ENCODE results near the gene LANCL1. TPM values are rescaled to one million over a fixed set of nuclear protein-coding genes. Genes with fewer than 3 reads are reported as not detected.

Gene LANCL1
- total RNA-seq, 1 donor from 2014 or later: 32.6 TPM

DNA sequence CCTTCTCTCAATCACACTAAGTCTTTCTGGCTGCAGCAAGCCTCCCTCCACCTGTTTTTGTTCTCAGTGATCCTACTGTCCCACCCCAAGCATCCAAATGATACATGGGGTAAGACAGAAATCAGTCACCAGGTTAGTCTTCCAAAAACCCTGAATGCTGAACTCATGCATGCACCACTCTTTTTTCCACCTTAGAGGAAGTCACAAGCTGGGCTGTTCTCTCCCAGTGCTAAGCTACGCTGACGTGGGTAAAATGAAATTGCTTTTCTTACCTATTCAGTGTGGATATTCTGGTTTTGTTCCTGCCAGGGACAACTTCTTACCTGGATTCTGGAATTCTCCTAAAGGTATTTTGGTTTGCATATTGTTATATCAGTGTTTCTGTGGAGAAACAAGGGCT, 54.2 kb downstream of the LANCL1 start:
- DNase-seq: no peak
- intact Hi-C loops (cut with DNase I): no loop called here
- H3K36me3 ChIP-seq: no peaks in the 10 kb centered on the region
- H3K27ac ChIP-seq: no peak overlapping the region
- TF ChIP-seq, protein P1, sequence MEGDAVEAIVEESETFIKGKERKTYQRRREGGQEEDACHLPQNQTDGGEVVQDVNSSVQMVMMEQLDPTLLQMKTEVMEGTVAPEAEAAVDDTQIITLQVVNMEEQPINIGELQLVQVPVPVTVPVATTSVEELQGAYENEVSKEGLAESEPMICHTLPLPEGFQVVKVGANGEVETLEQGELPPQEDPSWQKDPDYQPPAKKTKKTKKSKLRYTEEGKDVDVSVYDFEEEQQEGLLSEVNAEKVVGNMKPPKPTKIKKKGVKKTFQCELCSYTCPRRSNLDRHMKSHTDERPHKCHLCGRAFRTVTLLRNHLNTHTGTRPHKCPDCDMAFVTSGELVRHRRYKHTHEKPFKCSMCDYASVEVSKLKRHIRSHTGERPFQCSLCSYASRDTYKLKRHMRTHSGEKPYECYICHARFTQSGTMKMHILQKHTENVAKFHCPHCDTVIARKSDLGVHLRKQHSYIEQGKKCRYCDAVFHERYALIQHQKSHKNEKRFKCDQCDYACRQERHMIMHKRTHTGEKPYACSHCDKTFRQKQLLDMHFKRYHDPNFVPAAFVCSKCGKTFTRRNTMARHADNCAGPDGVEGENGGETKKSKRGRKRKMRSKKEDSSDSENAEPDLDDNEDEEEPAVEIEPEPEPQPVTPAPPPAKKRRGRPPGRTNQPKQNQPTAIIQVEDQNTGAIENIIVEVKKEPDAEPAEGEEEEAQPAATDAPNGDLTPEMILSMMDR (IDR thresholded peaks at IDR 0.05): no peak
- H3K27me3 ChIP-seq (ENCODE audit: low read depth): no peaks in the 10 kb centered on the region
- H3K9me3 ChIP-seq: peaks cover 18% of the 10 kb centered on the region
- ATAC-seq: no peak
- H3K4me1 ChIP-seq: peaks cover 4% of the 10 kb centered on the region
- no peak overlapping the region for H3K4me3 ChIP-seq

DNA sequence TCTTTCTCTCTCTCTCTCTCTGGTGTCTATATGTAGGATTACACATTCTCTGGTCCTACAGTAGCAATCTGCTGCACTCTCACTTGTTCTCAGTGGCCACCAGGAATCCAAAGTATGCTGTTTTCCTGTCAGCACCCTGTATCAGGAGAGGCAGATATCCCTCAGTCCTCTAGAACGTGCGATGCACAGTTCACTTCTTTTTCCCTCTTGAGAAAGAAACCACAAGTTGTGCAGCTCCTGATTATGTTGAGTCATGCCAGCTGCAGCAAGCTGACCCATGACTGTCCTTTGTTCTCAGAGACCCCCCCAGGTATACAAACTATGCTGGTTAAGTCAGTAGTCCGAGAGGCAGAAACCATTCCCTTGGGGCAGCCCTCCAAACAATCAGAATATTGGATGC, 54.6 kb downstream of the LANCL1 start:
- Histone ChIP-seq H3K36me3 (no peaks in the 10 kb centered on the region), H3K9me3 (peaks cover 15% of the 10 kb centered on the region), H3K4me3 (no peak overlapping the region), H3K27me3 (ENCODE audit: low read depth) (no peaks in the 10 kb centered on the region), H3K27ac (no peak overlapping the region), H3K4me1 (peaks cover 4% of the 10 kb centered on the region)
- ATAC-seq (no peak), DNase-seq (no peak)
- TF ChIP-seq, protein P1 (IDR thresholded peaks at IDR 0.05): no peak
- intact Hi-C loops (cut with DNase I): no loop called here

DNA sequence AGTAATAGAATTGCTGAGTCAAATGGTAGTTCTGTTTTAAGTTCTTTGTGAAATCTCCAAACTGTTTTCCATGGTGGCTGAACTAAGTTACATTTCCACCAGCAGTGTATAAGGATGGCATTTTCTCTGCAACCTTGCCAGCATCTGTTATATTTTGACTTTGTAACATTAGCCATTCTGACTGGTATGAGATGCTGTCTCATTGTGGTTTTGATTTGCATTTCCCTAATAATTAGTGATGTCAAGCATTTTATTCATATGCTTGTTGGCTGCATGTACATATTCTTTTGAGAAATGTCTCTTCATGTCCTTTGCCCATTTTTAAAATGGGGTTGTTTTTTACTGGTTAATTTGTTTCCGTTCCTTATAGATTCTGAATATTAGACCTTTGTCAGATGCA, 63.9 kb downstream of the LANCL1 start:
- no peak for ATAC-seq
- Histone ChIP-seq H3K4me1 (no peaks in the 10 kb centered on the region), H3K27ac (no peak overlapping the region), H3K27me3 (ENCODE audit: low read depth) (no peaks in the 10 kb centered on the region), H3K9me3 (no peaks in the 10 kb centered on the region), H3K36me3 (no peaks in the 10 kb centered on the region), H3K4me3 (no peak overlapping the region)
- intact Hi-C loops (cut with DNase I): no loop called here
- DNase-seq: no peak
- TF ChIP-seq, protein P1 (IDR thresholded peaks at IDR 0.05): no peak

DNA sequence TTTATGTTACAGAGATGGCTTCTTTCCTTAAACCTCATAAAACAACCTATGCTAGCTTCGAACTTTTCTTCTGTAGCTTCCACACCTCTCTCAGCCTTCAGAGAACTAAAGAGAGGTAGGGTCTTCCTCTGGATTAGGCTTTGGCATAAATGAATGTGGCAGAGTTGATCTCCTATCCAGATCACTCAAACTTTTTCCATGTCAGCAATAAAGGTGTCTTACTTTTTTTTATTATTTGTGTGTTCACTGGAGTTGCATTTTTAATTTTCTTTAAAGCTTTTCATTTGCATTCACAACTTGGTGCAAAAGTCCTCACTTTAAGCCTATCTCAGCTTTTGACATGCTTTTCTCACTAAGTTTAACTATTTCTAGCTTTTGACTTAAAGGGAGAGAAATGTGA, 66.0 kb downstream of the LANCL1 start:
- Histone ChIP-seq H3K27me3 (ENCODE audit: low read depth) (no peaks in the 10 kb centered on the region), H3K36me3 (no peaks in the 10 kb centered on the region), H3K9me3 (no peaks in the 10 kb centered on the region), H3K4me1 (no peaks in the 10 kb centered on the region), H3K27ac (no peak overlapping the region), H3K4me3 (no peak overlapping the region)
- DNase-seq: no peak
- intact Hi-C loops (cut with DNase I): no loop called here
- no peak for ATAC-seq
- TF ChIP-seq, protein P1 (IDR thresholded peaks at IDR 0.05): no peak

DNA sequence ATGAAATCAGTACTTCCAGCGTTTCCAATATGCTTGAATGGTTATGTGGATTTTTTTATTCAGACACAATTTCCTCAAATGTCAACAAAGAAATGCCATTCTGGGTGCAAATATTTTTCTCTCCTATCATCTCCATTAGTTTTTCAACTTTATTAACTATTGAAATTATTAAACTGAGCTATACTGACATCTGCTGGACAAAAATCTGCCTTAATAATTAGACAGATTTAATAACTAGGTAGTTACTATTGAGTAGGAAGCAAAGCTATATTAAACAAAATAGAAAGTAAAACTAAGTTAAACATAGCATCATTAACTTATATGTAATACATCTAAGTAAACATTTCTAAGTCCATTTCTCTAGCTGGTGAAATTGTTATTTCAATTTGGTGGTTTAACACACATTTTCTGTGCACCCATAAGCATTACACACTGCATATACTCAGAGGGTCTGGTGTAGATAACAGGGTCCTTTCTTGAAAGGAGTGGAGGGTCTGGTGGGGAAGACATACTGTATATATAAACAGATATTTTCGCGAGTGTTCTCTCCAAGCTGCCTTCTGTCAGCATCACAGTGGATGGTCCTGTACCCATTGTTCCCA, 77.0 kb downstream of the LANCL1 start:
- H3K9me3 ChIP-seq: no peaks in the 10 kb centered on the region
- intact Hi-C loops (cut with DNase I): no loop called here
- H3K4me1 ChIP-seq: no peaks in the 10 kb centered on the region
- H3K27ac ChIP-seq: no peak overlapping the region
- ATAC-seq (peak in 1 of 2 donors; percentile 71), DNase-seq (no peak)
- H3K4me3 ChIP-seq: no peak overlapping the region
- no peaks in the 10 kb centered on the region for H3K27me3 ChIP-seq (ENCODE audit: low read depth)
- no peaks in the 10 kb centered on the region for H3K36me3 ChIP-seq
- TF ChIP-seq, protein P1 (IDR thresholded peaks at IDR 0.05): peak; percentile 35

Measured in lower lobe of right lung (tissue), 2 donors.